Measurements from ENCODE around the gene ZGRF1. TPM values are rescaled to one million over a fixed set of nuclear protein-coding genes. Genes with fewer than 3 reads are reported as not detected.
A peak's percentile ranks its signal among the peaks of the same experiment; 100 is the strongest.

ZGRF1 gene
- total RNA-seq, 4 donors from 2014 or later = 2.5 to 9.4 (median 6.5) TPM

DNA sequence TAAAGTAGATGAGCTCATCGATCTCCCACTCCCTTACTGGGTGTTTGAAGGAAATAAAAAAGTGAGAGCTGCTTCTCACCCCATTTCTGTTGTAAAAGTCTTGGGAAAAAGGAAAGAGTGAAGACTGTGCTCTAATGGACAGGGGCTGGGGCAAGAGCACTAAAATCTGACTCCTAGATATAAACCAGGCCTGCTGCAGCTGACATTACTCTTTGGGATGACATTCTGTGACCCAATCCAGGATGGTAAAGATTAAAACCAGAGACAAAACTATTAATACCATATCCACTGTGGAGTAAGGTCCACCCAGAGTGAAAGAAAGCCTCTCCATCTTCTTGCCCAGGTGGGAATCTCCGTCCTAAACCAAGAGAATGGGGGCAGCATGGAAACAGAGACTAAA, 100.6 kb downstream of the ZGRF1 start:
- TF ChIP-seq, protein P1, sequence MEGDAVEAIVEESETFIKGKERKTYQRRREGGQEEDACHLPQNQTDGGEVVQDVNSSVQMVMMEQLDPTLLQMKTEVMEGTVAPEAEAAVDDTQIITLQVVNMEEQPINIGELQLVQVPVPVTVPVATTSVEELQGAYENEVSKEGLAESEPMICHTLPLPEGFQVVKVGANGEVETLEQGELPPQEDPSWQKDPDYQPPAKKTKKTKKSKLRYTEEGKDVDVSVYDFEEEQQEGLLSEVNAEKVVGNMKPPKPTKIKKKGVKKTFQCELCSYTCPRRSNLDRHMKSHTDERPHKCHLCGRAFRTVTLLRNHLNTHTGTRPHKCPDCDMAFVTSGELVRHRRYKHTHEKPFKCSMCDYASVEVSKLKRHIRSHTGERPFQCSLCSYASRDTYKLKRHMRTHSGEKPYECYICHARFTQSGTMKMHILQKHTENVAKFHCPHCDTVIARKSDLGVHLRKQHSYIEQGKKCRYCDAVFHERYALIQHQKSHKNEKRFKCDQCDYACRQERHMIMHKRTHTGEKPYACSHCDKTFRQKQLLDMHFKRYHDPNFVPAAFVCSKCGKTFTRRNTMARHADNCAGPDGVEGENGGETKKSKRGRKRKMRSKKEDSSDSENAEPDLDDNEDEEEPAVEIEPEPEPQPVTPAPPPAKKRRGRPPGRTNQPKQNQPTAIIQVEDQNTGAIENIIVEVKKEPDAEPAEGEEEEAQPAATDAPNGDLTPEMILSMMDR (IDR thresholded peaks at IDR 0.05) = no peak
- no peak for TF ChIP-seq EP300 (IDR thresholded peaks at IDR 0.05)
- TF ChIP-seq POLR2A (IDR thresholded peaks at IDR 0.05) = no peak
- Histone ChIP-seq H3K36me3 (no peaks in the 10 kb centered on the region), H3K9me3 (no peaks in the 10 kb centered on the region), H3K27me3 (no peaks in the 10 kb centered on the region), H3K4me3 (no peak overlapping the region), H3K4me1 (no peaks in the 10 kb centered on the region), H3K27ac (no peak overlapping the region)
- WGBS, 2 donors = 80 to 85% methylated on average over 2 of the region's 2 CpGs
- no peak for DNase-seq (ENCODE audit: low spot score in 2 of 2)

DNA sequence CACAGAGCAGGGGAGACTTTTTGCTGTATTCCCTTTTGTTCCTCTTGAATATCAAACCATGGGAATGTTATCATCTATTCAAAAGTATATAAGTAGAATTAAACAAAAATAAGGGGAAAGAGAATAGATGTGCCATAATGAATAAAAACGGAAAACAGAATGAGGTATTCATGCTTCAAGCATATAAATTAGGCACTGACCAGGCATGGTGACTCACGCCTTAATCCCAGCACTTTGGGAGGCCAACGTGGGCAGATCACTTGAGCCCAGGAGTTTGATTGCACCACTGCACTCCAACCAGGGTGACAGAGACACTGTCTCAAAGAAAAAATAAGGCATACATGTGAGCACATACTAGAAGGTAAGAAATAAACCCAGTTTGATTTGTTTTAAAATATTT, 104.4 kb downstream of the ZGRF1 start:
- TF ChIP-seq POLR2A (IDR thresholded peaks at IDR 0.05) (no peak), EP300 (IDR thresholded peaks at IDR 0.05) (no peak)
- TF ChIP-seq, protein P1 (IDR thresholded peaks at IDR 0.05) = no peak
- Histone ChIP-seq H3K36me3 (no peaks in the 10 kb centered on the region), H3K27ac (no peak overlapping the region), H3K4me1 (no peaks in the 10 kb centered on the region), H3K9me3 (no peaks in the 10 kb centered on the region), H3K27me3 (peaks cover 0 to 10% of the 10 kb centered on the region in 2 donors), H3K4me3 (no peak overlapping the region)
- no peak for DNase-seq (ENCODE audit: low spot score in 2 of 2)
- WGBS, 2 donors = 60 to 63% methylated on average over 3 of the region's 3 CpGs

DNA sequence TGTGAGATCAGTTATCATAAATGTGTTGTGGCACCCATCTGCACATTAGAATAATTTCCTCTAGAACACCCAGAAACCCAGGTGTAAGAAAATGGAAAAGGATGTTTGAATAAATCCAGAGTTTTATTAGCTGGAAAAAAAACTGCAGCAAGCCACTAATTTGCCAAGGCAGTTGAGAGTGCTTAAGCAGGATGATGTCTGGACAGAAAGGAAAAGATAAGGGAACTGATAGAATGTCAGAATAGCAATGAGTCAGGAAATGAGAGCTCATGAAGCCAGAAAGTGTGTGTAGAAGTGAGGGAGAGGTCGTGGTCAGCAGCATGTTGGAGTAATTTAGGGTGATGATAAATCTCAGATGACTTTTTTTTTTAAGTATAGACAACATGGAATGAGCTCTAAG, 105.6 kb downstream of the ZGRF1 start:
- Histone ChIP-seq H3K27me3 (peaks cover 0 to 10% of the 10 kb centered on the region in 2 donors), H3K27ac (no peak overlapping the region), H3K36me3 (no peaks in the 10 kb centered on the region), H3K4me1 (no peaks in the 10 kb centered on the region), H3K4me3 (no peak overlapping the region), H3K9me3 (no peaks in the 10 kb centered on the region)
- TF ChIP-seq EP300 (IDR thresholded peaks at IDR 0.05) (no peak), POLR2A (IDR thresholded peaks at IDR 0.05) (no peak)
- TF ChIP-seq, protein P1 (IDR thresholded peaks at IDR 0.05) = no peak
- DNase-seq (ENCODE audit: low spot score in 2 of 2) = no peak
- WGBS, 2 donors = 27 to 37% methylated on average over 1 of the region's 1 CpG

DNA sequence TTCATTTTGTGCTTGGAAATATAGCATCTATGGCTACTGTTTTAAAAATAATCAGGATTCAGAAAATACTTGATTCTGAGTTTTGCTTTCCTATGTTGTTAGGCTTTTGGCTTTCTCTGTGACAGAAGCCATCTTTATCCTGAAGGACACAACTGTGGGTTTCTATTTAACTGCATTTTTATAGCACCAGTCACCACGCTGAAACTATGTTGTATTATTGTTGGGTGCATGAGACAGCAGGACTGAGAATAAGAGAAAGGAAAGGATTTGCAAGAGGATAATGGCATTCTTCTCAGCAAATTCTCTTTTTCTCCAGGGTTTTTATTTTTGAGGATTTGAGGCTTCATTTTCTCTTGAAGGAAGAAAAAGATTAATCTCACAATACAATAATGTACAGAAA, 110.6 kb downstream of the ZGRF1 start:
- DNase-seq (ENCODE audit: low spot score in 2 of 2) = no peak
- H3K36me3 ChIP-seq = no peaks in the 10 kb centered on the region
- WGBS, 2 donors = 46 to 47% methylated on average over 1 of the region's 1 CpG
- H3K4me3 ChIP-seq = no peak overlapping the region
- peaks cover 0 to 21% (median 9%) of the 10 kb centered on the region in 4 donors for H3K4me1 ChIP-seq
- TF ChIP-seq POLR2A (IDR thresholded peaks at IDR 0.05) (no peak), EP300 (IDR thresholded peaks at IDR 0.05) (no peak)
- TF ChIP-seq, protein P1 (IDR thresholded peaks at IDR 0.05) = no peak
- H3K27me3 ChIP-seq = peaks cover 0 to 50% of the 10 kb centered on the region in 2 donors
- no peaks in the 10 kb centered on the region for H3K9me3 ChIP-seq
- no peak overlapping the region for H3K27ac ChIP-seq

DNA sequence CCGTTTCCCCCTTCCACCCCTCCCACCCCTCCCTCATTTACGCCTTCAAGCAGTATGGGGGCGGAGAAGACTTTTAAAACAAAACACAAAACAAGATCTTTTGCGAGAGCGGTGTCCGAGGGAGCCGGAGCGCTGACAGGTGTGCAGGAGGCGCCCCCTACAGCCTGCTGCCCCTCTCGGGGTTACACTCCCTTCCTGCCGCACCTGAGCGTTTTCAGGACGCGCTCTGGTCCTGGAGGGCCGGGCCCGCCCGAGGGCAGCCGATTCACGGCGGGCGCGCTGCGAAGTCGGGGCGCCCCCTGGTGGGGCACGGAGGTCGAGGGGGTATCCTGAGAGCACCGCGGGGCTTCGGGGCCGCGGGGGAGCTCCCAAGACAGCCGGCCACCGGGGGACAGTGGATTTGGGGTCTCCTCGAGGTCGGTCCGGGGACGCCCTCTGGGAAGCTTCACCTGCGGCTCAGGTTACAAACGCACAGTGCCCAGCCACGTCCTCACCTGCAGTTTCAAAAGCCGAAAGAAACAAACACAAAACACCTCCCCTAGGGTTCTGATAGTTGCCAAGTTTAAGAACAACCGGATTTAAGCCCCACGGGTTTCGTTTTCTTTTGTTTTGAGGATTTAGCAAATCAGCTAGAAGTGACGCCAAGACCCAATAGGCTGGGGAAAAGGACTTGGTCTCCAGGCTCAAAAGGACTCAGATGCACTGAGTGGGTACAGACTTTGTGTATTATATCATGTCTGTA, 112.8 kb downstream of the ZGRF1 start:
- Histone ChIP-seq H3K4me1 (peaks cover 0 to 32% (median 9%) of the 10 kb centered on the region in 4 donors), H3K9me3 (peaks cover 0 to 11% (median 1%) of the 10 kb centered on the region in 4 donors), H3K27me3 (peaks cover 2 to 61% of the 10 kb centered on the region in 2 donors), H3K36me3 (no peaks in the 10 kb centered on the region), H3K4me3 (peak overlapping the region; percentile 17 to 52 (median 24)), H3K27ac (no peak overlapping the region)
- 4 to 7% methylated on average over 39 of the region's 46 CpGs for WGBS, 2 donors
- DNase-seq (ENCODE audit: low spot score in 2 of 2) = no peak
- no peak for TF ChIP-seq POLR2A (IDR thresholded peaks at IDR 0.05)
- TF ChIP-seq, protein P1 (IDR thresholded peaks at IDR 0.05) = peak; percentile 59 to 79 (median 67)

All from tibial nerve (tissue), 4 donors.